BLaER1 (cell line): ENCODE results near the gene BEND7.
"Not testable (repeated sequence)": the region's sequence is repeated elsewhere in the genome, so short reads cannot be mapped to it uniquely, and the experiment has no call there.

Experiments used
- H3K27ac ChIP-seq: shearing (Covaris generic); formaldehyde crosslinking; 2 replicates; pipeline ENCODE4 v1.8.1; 2022
- H3K27me3 ChIP-seq: shearing (Covaris generic); formaldehyde crosslinking; 2 replicates; pipeline ENCODE4 v1.8.1; 2022
- H3K36me3 ChIP-seq: shearing (Covaris generic); formaldehyde crosslinking; 2 replicates; pipeline ENCODE4 v1.8.1; 2022
- H3K4me1 ChIP-seq: shearing (Covaris generic); formaldehyde crosslinking; 2 replicates; pipeline ENCODE4 v1.8.1; 2022
- H3K4me2 ChIP-seq: shearing (Covaris generic); formaldehyde crosslinking; 2 replicates; pipeline ENCODE4 v1.8.1; 2022
- H3K4me3 ChIP-seq: shearing (Covaris generic); formaldehyde crosslinking; 2 replicates; pipeline ENCODE4 v1.8.1; 2022
- H3K9ac ChIP-seq: shearing (Covaris generic); formaldehyde crosslinking; 2 replicates; pipeline ENCODE4 v1.8.1; 2022
- H3K9me3 ChIP-seq: shearing (Covaris generic); formaldehyde crosslinking; 2 replicates; pipeline ENCODE4 v1.8.1; 2022
- H4K20me1 ChIP-seq: shearing (Covaris generic); formaldehyde crosslinking; 2 replicates; pipeline ENCODE4 v1.8.1; 2022
- Cebpa-rat ChIP-seq: shearing (Covaris generic); IDR thresholded peaks from 2 replicates; pipeline ENCODE4 v1.8.1; 2022

The BEND7 gene

DNA sequence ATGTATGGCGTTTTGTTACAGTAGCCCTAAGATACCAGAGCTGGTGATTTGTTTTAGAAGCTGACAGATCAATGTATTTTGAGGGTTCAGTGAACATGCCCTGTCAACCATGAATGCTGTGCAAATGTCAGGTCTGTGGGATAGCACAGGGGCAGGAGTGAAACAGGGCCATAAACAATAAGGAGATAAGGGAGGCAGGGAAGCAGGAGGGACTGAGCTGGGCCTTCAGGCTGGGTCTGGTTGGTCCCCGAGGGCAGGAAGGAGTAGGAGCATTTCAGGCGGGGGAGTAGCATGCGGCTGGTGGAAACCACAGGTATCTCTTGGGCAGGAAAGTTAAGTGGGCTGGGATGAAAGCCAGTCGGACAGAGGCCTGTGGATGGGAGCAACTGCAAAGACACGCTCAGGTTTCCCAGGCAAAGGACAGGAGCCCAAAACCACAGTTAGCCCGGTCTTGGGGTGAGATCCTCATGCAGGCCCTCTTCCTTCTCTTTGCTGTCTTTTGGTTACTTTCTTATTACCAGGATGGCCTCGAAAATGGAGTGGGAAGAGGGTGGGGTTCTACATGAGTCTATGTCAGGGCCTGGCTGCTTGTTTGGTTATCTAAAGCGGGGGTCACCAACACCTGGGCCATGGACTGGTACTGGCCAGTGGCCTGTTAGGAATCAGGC is 111.2 kb downstream of the BEND7 start:
- peak overlapping the region; percentile 37 for H3K4me2 ChIP-seq
- H4K20me1 ChIP-seq, result no peaks in the 10 kb centered on the region
- no peak for TF ChIP-seq Cebpa-rat
- peaks cover 19% of the 10 kb centered on the region for H3K9me3 ChIP-seq
- H3K4me3 ChIP-seq, result no peak overlapping the region
- peaks cover 13% of the 10 kb centered on the region for H3K4me1 ChIP-seq
- H3K27ac ChIP-seq, result no peak overlapping the region
- H3K36me3 ChIP-seq, result no peaks in the 10 kb centered on the region
- no peaks in the 10 kb centered on the region for H3K27me3 ChIP-seq
- H3K9ac ChIP-seq, result no peak overlapping the region

DNA sequence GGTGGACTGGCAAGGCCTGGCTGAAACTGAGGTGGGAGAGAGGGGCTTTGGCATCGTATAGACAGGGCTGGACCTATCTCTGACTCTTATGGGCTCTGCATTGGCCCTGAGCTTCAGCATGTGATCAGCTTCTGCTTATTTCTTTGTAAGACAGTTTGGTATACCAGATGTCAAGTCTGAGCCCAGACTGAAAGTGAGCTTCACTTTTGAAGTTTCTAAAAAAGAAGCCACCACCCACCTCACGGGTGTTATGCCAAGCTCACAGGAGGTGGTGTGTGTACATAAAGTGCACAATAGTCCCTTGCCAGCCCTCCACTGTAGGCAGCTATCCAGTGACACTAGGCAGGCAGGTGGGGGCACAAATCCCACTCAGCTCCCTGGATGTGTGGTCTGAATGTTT is 112.1 kb downstream of the BEND7 start:
- Histone ChIP-seq H3K9me3 (peaks cover 22% of the 10 kb centered on the region), H3K4me1 (peaks cover 10% of the 10 kb centered on the region), H3K4me2 (no peak overlapping the region; the same call in 1 of the 2 replicates), H3K4me3 (no peak overlapping the region), H4K20me1 (no peaks in the 10 kb centered on the region), H3K36me3 (no peaks in the 10 kb centered on the region), H3K27me3 (no peaks in the 10 kb centered on the region), H3K27ac (no peak overlapping the region), H3K9ac (no peak overlapping the region)
- no peak for TF ChIP-seq Cebpa-rat

DNA sequence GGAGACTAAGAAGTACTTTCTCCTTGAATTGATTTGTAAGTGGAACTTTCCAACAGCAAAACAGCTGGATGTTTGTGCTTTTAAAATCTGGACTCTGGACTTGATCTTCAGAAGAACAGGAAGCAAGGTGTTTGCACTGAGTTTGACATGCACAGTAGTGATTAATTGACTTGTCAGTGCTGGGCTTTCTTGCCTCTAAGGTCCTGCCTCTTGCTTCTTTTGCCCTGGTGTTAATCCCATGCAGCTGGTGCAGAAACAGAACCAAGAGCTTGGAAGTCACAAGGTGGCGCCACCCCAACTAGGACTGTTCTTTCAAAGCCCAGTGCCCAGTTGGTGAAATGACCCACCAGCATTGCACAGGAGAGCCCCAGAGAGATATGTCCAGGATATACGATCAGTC is 114.0 kb downstream of the BEND7 start:
- Histone ChIP-seq H3K27me3 (no peaks in the 10 kb centered on the region), H3K4me1 (peaks cover 10% of the 10 kb centered on the region), H3K4me3 (no peak overlapping the region), H3K9ac (no peak overlapping the region), H3K9me3 (peaks cover 22% of the 10 kb centered on the region), H4K20me1 (no peaks in the 10 kb centered on the region), H3K4me2 (no peak overlapping the region), H3K27ac (no peak overlapping the region), H3K36me3 (no peaks in the 10 kb centered on the region)
- no peak for TF ChIP-seq Cebpa-rat

DNA sequence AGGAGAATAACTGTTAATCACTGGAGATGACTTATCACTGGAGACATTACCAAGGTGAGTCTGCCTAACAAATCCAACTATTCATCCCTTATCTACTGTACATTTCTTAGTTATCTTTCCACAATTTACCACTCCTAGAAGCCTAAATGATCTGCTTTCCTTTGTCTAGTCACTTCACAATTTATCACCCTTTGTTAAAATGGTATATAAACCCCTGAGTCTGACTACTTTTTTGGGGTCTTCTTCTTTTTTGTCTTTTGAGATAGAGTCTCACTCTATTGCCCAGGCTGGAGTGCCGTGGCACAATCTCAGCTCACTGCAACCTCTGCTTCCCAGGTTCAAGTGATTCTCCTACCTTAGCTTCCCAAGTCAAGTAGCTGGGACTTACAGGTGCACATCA is 114.7 kb downstream of the BEND7 start:
- Histone ChIP-seq H3K36me3 (no peaks in the 10 kb centered on the region), H3K9me3 (peaks cover 22% of the 10 kb centered on the region), H3K4me1 (peaks cover 10% of the 10 kb centered on the region)

GRCh38 chr10:13412894-13413293 is 115.9 kb downstream of the BEND7 start:
- Histone ChIP-seq H3K9me3 (peaks cover 22% of the 10 kb centered on the region), H3K27ac (no peak overlapping the region), H3K36me3 (no peaks in the 10 kb centered on the region), H3K27me3 (no peaks in the 10 kb centered on the region), H3K4me1 (peaks cover 10% of the 10 kb centered on the region), H4K20me1 (no peaks in the 10 kb centered on the region), H3K9ac (no peak overlapping the region), H3K4me3 (no peak overlapping the region), H3K4me2 (no peak overlapping the region)
- no peak for TF ChIP-seq Cebpa-rat

More for the DNA sequence above, 114.7 kb downstream of the BEND7 start:
- Histone ChIP-seq H3K9ac (no peak overlapping the region), H3K4me2 (no peak overlapping the region), H3K4me3 (no peak overlapping the region), H4K20me1 (no peaks in the 10 kb centered on the region), H3K27me3 (no peaks in the 10 kb centered on the region), H3K27ac (no peak overlapping the region)
- TF ChIP-seq Cebpa-rat, result no peak

- Histone ChIP-seq H3K9me3 (peaks cover 13% of the 10 kb centered on the region), H3K9ac (no peak overlapping the region), H3K36me3 (no peaks in the 10 kb centered on the region), H3K27ac (no peak overlapping the region), H3K4me2 (no peak overlapping the region), H4K20me1 (no peaks in the 10 kb centered on the region), H3K4me1 (no peaks in the 10 kb centered on the region), H3K4me3 (no peak overlapping the region), H3K27me3 (no peaks in the 10 kb centered on the region)
- no peak for TF ChIP-seq Cebpa-rat
Measured at GRCh38 chr10:13404791-13405190, 124.0 kb downstream of the BEND7 start.

- Histone ChIP-seq H3K27me3 (no peaks in the 10 kb centered on the region), H3K36me3 (no peaks in the 10 kb centered on the region), H3K27ac (no peak overlapping the region), H3K4me2 (no peak overlapping the region), H3K9ac (no peak overlapping the region), H4K20me1 (no peaks in the 10 kb centered on the region), H3K4me1 (no peaks in the 10 kb centered on the region), H3K9me3 (peaks cover 13% of the 10 kb centered on the region), H3K4me3 (no peak overlapping the region)
- TF ChIP-seq Cebpa-rat, result no peak
Measured at GRCh38 chr10:13404305-13404759, 124.5 kb downstream of the BEND7 start.

- peaks cover 13% of the 10 kb centered on the region for H3K9me3 ChIP-seq
- not testable (repeated sequence) for H3K36me3 ChIP-seq, H3K9ac ChIP-seq, H4K20me1 ChIP-seq, H3K4me2 ChIP-seq, H3K4me3 ChIP-seq, H3K4me1 ChIP-seq, H3K27ac ChIP-seq, H3K27me3 ChIP-seq
Measured at GRCh38 chr10:13403426-13403825, 125.4 kb downstream of the BEND7 start.

DNA sequence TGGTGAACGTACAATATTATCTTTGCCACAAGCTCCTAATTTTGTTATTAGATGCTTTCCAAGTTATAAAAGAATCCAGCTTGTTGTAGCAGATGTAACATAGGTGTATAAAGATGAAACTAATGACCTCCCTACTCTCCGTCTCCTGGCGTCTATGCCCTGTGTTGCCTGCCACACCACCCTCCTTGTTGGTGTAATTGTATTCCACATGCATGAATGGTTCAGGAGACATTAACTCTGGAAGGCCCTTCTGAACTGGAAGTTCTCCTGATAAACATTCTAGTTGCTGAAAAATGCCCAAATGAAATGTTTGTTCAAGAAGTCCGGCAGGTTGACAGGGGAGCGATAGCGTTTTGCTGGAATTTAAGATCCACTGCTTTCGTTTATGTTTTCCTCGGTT is 126.8 kb downstream of the BEND7 start:
- Histone ChIP-seq H3K4me3 (no peak overlapping the region), H3K4me2 (no peak overlapping the region), H3K9me3 (peaks cover 13% of the 10 kb centered on the region), H3K9ac (no peak overlapping the region), H3K27ac (no peak overlapping the region), H3K36me3 (no peaks in the 10 kb centered on the region), H3K4me1 (no peaks in the 10 kb centered on the region), H4K20me1 (no peaks in the 10 kb centered on the region), H3K27me3 (no peaks in the 10 kb centered on the region)
- no peak for TF ChIP-seq Cebpa-rat

DNA sequence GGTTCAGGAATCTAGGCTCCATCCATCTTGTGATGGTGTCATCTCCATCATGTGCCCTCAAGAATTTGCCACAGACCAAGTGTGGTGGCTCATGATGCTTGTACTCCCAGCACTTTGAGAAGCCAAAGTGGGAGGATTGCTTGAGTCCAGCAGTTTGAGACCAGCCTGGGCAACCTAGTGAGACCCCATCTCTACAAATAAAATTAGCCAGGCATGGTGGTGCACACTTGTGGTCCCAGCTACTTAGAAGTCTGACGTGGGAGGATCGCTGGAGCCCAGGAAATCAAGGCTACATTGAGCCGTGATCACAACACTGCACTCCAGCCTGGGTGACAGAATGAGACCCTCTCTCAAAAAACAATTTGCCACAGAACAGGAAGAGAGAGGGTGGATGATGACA is 127.7 kb downstream of the BEND7 start:
- H3K27me3 ChIP-seq, result no peaks in the 10 kb centered on the region
- no peaks in the 10 kb centered on the region for H3K36me3 ChIP-seq
- no peak overlapping the region for H3K4me3 ChIP-seq
- TF ChIP-seq Cebpa-rat, result no peak
- no peaks in the 10 kb centered on the region for H3K4me1 ChIP-seq
- no peak overlapping the region for H3K4me2 ChIP-seq
- H3K27ac ChIP-seq, result no peak overlapping the region
- peaks cover 5% of the 10 kb centered on the region for H3K9me3 ChIP-seq
- H4K20me1 ChIP-seq, result no peaks in the 10 kb centered on the region
- H3K9ac ChIP-seq, result no peak overlapping the region
